Stimulated activated effector memory CD8-positive, alpha-beta T cell treated with anti-CD3 and anti-CD28 coated beads, Interleukin-12 subunit alpha, Interleukin-12 subunit beta, amount 100 ng/mL, for 72 hours (primary cell): ENCODE measurements around the gene SRGAP3.
A peak's percentile ranks its signal among the peaks of the same experiment; 100 is the strongest.

Experiments used
- ATAC-seq: fragments of 150-1000 bp; cut with Tn5 transposase; 2 replicates; pipeline ENCODE4 v1.10.0; 2021
- DNase-seq, 2 donors: peaks; one replicate each; pipeline ENCODE4 v3.0.0; 2021 to 2022; ENCODE audit warnings: low spot score in 2 of 2
- H3K27ac Mint-ChIP-seq: one replicate; pipeline ENCODE4 v1.8.0; 2022; ENCODE audit warnings: mild to moderate bottlenecking, mixed read lengths
- H3K36me3 Mint-ChIP-seq: one replicate; pipeline ENCODE4 v1.8.0; 2022; ENCODE audit warnings: mild to moderate bottlenecking, mixed read lengths
- H3K4me1 Mint-ChIP-seq: one replicate; pipeline ENCODE4 v1.8.0; 2022; ENCODE audit warnings: mixed read lengths
- H3K4me3 Mint-ChIP-seq: one replicate; pipeline ENCODE4 v1.8.0; 2022; ENCODE audit warnings: mild to moderate bottlenecking, mixed read lengths
- H3K9me3 Mint-ChIP-seq: one replicate; pipeline ENCODE4 v1.8.0; 2022; ENCODE audit warnings: mixed read lengths

SRGAP3 gene

GRCh38 chr3:9241956-9242355, 7.5 kb downstream of the SRGAP3 start:
- H3K4me3 Mint-ChIP-seq, result no peak overlapping the region
- no peak for DNase-seq
- H3K36me3 Mint-ChIP-seq, result no peaks in the 10 kb centered on the region
- H3K4me1 Mint-ChIP-seq, result no peaks in the 10 kb centered on the region
- no peak for ATAC-seq
- H3K9me3 Mint-ChIP-seq, result no peaks in the 10 kb centered on the region
- no peak overlapping the region for H3K27ac Mint-ChIP-seq

- no peak for DNase-seq
- H3K4me3 Mint-ChIP-seq, result no peak overlapping the region
- H3K9me3 Mint-ChIP-seq, result no peaks in the 10 kb centered on the region
- no peak for ATAC-seq
- H3K27ac Mint-ChIP-seq, result no peak overlapping the region
- H3K36me3 Mint-ChIP-seq, result no peaks in the 10 kb centered on the region
- no peaks in the 10 kb centered on the region for H3K4me1 Mint-ChIP-seq
Observed at GRCh38 chr3:9239680-9240079, 9.8 kb downstream of the SRGAP3 start.

- Mint-ChIP-seq H3K36me3 (no peaks in the 10 kb centered on the region), H3K9me3 (no peaks in the 10 kb centered on the region), H3K4me3 (no peak overlapping the region), H3K27ac (no peak overlapping the region), H3K4me1 (no peaks in the 10 kb centered on the region)
- ATAC-seq (no peak), DNase-seq (no peak)
Observed at GRCh38 chr3:9238721-9239295, 10.6 kb downstream of the SRGAP3 start.

GRCh38 chr3:9238276-9238675, 11.2 kb downstream of the SRGAP3 start:
- Mint-ChIP-seq H3K36me3 (no peaks in the 10 kb centered on the region), H3K4me1 (no peaks in the 10 kb centered on the region), H3K27ac (no peak overlapping the region), H3K4me3 (no peak overlapping the region), H3K9me3 (no peaks in the 10 kb centered on the region)
- ATAC-seq, result no peak
- no peak for DNase-seq

- Mint-ChIP-seq H3K27ac (no peak overlapping the region), H3K4me1 (no peaks in the 10 kb centered on the region), H3K9me3 (no peaks in the 10 kb centered on the region), H3K36me3 (no peaks in the 10 kb centered on the region), H3K4me3 (no peak overlapping the region)
- no peak for DNase-seq
- no peak for ATAC-seq
Observed at GRCh38 chr3:9233814-9234600, 15.4 kb downstream of the SRGAP3 start.

- Mint-ChIP-seq H3K36me3 (no peaks in the 10 kb centered on the region), H3K4me1 (no peaks in the 10 kb centered on the region), H3K9me3 (no peaks in the 10 kb centered on the region), H3K27ac (no peak overlapping the region), H3K4me3 (no peak overlapping the region)
- DNase-seq (no peak), ATAC-seq (no peak)
Observed at GRCh38 chr3:9233101-9233500, 16.3 kb downstream of the SRGAP3 start.

- no peaks in the 10 kb centered on the region for H3K36me3 Mint-ChIP-seq
- H3K27ac Mint-ChIP-seq, result no peak overlapping the region
- no peak for ATAC-seq
Observed at GRCh38 chr3:9231937-9232336, 17.5 kb downstream of the SRGAP3 start.

GRCh38 chr3:9231471-9231870, 18.0 kb downstream of the SRGAP3 start:
- DNase-seq (no peak), ATAC-seq (no peak)
- Mint-ChIP-seq H3K27ac (no peak overlapping the region), H3K4me1 (no peaks in the 10 kb centered on the region), H3K4me3 (no peak overlapping the region), H3K9me3 (no peaks in the 10 kb centered on the region), H3K36me3 (no peaks in the 10 kb centered on the region)

More at GRCh38 chr3:9231937-9232336, 17.5 kb downstream of the SRGAP3 start:
- no peaks in the 10 kb centered on the region for H3K4me1 Mint-ChIP-seq
- H3K4me3 Mint-ChIP-seq, result no peak overlapping the region
- no peaks in the 10 kb centered on the region for H3K9me3 Mint-ChIP-seq
- no peak for DNase-seq

- H3K27ac Mint-ChIP-seq, result no peak overlapping the region
- ATAC-seq (no peak), DNase-seq (no peak)
- no peaks in the 10 kb centered on the region for H3K9me3 Mint-ChIP-seq
- no peaks in the 10 kb centered on the region for H3K4me1 Mint-ChIP-seq
- no peak overlapping the region for H3K4me3 Mint-ChIP-seq
- H3K36me3 Mint-ChIP-seq, result no peaks in the 10 kb centered on the region
Observed at GRCh38 chr3:9231006-9231405, 18.4 kb downstream of the SRGAP3 start.

GRCh38 chr3:9230596-9230995, 18.9 kb downstream of the SRGAP3 start:
- Mint-ChIP-seq H3K27ac (no peak overlapping the region), H3K4me1 (no peaks in the 10 kb centered on the region), H3K9me3 (no peaks in the 10 kb centered on the region), H3K4me3 (no peak overlapping the region), H3K36me3 (no peaks in the 10 kb centered on the region)
- ATAC-seq, result no peak
- no peak for DNase-seq

- H3K9me3 Mint-ChIP-seq, result no peaks in the 10 kb centered on the region
- ATAC-seq, result no peak
- H3K4me3 Mint-ChIP-seq, result no peak overlapping the region
- peaks cover under 1% of the 10 kb centered on the region for H3K4me1 Mint-ChIP-seq
- no peaks in the 10 kb centered on the region for H3K36me3 Mint-ChIP-seq
- DNase-seq, result no peak
- H3K27ac Mint-ChIP-seq, result no peak overlapping the region
Observed at GRCh38 chr3:9229879-9230278, 19.6 kb downstream of the SRGAP3 start.

GRCh38 chr3:9229325-9229724, 20.1 kb downstream of the SRGAP3 start:
- Mint-ChIP-seq H3K27ac (no peak overlapping the region), H3K9me3 (no peaks in the 10 kb centered on the region), H3K4me3 (no peak overlapping the region), H3K36me3 (no peaks in the 10 kb centered on the region), H3K4me1 (peaks cover 6% of the 10 kb centered on the region)
- DNase-seq (no peak), ATAC-seq (no peak)

GRCh38 chr3:9226326-9226725, 23.1 kb downstream of the SRGAP3 start:
- no peak for ATAC-seq

GRCh38 chr3:9225268-9225667, 24.2 kb downstream of the SRGAP3 start:
- DNase-seq (no peak), ATAC-seq (no peak)
- H3K9me3 Mint-ChIP-seq, result no peaks in the 10 kb centered on the region
- H3K36me3 Mint-ChIP-seq, result no peaks in the 10 kb centered on the region
- H3K27ac Mint-ChIP-seq, result no peak overlapping the region
- peaks cover 11% of the 10 kb centered on the region for H3K4me1 Mint-ChIP-seq
- no peak overlapping the region for H3K4me3 Mint-ChIP-seq

More at GRCh38 chr3:9226326-9226725, 23.1 kb downstream of the SRGAP3 start:
- no peak overlapping the region for H3K27ac Mint-ChIP-seq
- H3K4me1 Mint-ChIP-seq, result peaks cover 11% of the 10 kb centered on the region
- no peaks in the 10 kb centered on the region for H3K9me3 Mint-ChIP-seq
- H3K4me3 Mint-ChIP-seq, result no peak overlapping the region
- H3K36me3 Mint-ChIP-seq, result no peaks in the 10 kb centered on the region
- DNase-seq, result no peak

- H3K4me1 Mint-ChIP-seq, result peaks cover 11% of the 10 kb centered on the region
- no peak overlapping the region for H3K27ac Mint-ChIP-seq
Observed at GRCh38 chr3:9224490-9224889, 25.0 kb downstream of the SRGAP3 start.

GRCh38 chr3:9223672-9224071, 25.8 kb downstream of the SRGAP3 start:
- no peak overlapping the region for H3K4me3 Mint-ChIP-seq
- ATAC-seq (no peak), DNase-seq (no peak)
- no peak overlapping the region for H3K27ac Mint-ChIP-seq
- H3K36me3 Mint-ChIP-seq, result no peaks in the 10 kb centered on the region
- peaks cover 11% of the 10 kb centered on the region for H3K4me1 Mint-ChIP-seq
- H3K9me3 Mint-ChIP-seq, result no peaks in the 10 kb centered on the region

More at GRCh38 chr3:9224490-9224889, 25.0 kb downstream of the SRGAP3 start:
- Mint-ChIP-seq H3K4me3 (no peak overlapping the region), H3K9me3 (no peaks in the 10 kb centered on the region), H3K36me3 (no peaks in the 10 kb centered on the region)
- ATAC-seq (peak; percentile 78), DNase-seq (peak in 1 of 2 donors; percentile 51)
